ENCODE results near the gene B3GALT4. TPM values are rescaled to one million over a fixed set of nuclear protein-coding genes. Genes with fewer than 3 reads are reported as not detected.

Gene B3GALT4
- total RNA-seq, 1 donor from 2014 or later, result 16.8 TPM

GRCh38 chr6:33297956-33298772, 21.2 kb downstream of the B3GALT4 start:
- peak; percentile 63 for ATAC-seq
- no peaks in the 10 kb centered on the region for H3K27me3 ChIP-seq
- peaks cover 17% of the 10 kb centered on the region for H3K4me1 ChIP-seq
- peak overlapping the region; percentile 97 for H3K27ac ChIP-seq
- intact Hi-C loops (cut with DNase I), result no loop called here
- H3K4me3 ChIP-seq, result peak overlapping the region; percentile 90
- peaks cover 50% of the 10 kb centered on the region for H3K36me3 ChIP-seq
- DNase-seq, result no peak
- no peaks in the 10 kb centered on the region for H3K9me3 ChIP-seq
- TF ChIP-seq CTCF (IDR thresholded peaks at IDR 0.05), result no peak

- Histone ChIP-seq H3K4me1 (peaks cover 17% of the 10 kb centered on the region), H3K36me3 (peaks cover 52% of the 10 kb centered on the region), H3K4me3 (peak within 1 kb of the TSS; percentile 90), H3K27me3 (no peaks in the 10 kb centered on the region), H3K27ac (peak within 1 kb of the TSS; percentile 97), H3K9me3 (no peaks in the 10 kb centered on the region)
- TF ChIP-seq CTCF (IDR thresholded peaks at IDR 0.05), result no peak
- ATAC-seq (peak; percentile 81), DNase-seq (peak; percentile 95)
- intact Hi-C loops (cut with DNase I), result no loop called here
Observed at GRCh38 chr6:33298773-33299236, 21.9 kb downstream of the B3GALT4 start, which contains the start of gene RGL2. Gene RGL2 (minus strand): TSS chr6:33298942. CDS start chr6:33298610, 332 bp downstream.

GRCh38 chr6:33299237-33299944, 22.5 kb downstream of the B3GALT4 start:
- peak; percentile 81 for ATAC-seq

GRCh38 chr6:33301877-33302276, 25.0 kb downstream of the B3GALT4 start:
- DNase-seq (no peak), ATAC-seq (no peak)
- no peak for TF ChIP-seq CTCF (IDR thresholded peaks at IDR 0.05)
- Histone ChIP-seq H3K27me3 (no peaks in the 10 kb centered on the region), H3K36me3 (peaks cover 49% of the 10 kb centered on the region), H3K9me3 (no peaks in the 10 kb centered on the region), H3K4me1 (peaks cover 24% of the 10 kb centered on the region), H3K4me3 (no peak overlapping the region), H3K27ac (no peak overlapping the region)
- intact Hi-C loops (cut with DNase I), result no loop called here

More at GRCh38 chr6:33299237-33299944, 22.5 kb downstream of the B3GALT4 start:
- H3K27ac ChIP-seq, result peak overlapping the region; percentile 97
- no peaks in the 10 kb centered on the region for H3K9me3 ChIP-seq
- H3K36me3 ChIP-seq, result peaks cover 52% of the 10 kb centered on the region
- intact Hi-C loops (cut with DNase I), result no loop called here
- H3K27me3 ChIP-seq, result no peaks in the 10 kb centered on the region
- TF ChIP-seq CTCF (IDR thresholded peaks at IDR 0.05), result peak; percentile 74
- peaks cover 17% of the 10 kb centered on the region for H3K4me1 ChIP-seq
- DNase-seq, result peak; percentile 95
- H3K4me3 ChIP-seq, result peak overlapping the region; percentile 90

GRCh38 chr6:33304216-33304615, 27.3 kb downstream of the B3GALT4 start:
- DNase-seq (no peak), ATAC-seq (no peak)
- H3K9me3 ChIP-seq, result no peaks in the 10 kb centered on the region
- peaks cover 17% of the 10 kb centered on the region for H3K4me1 ChIP-seq
- peaks cover 61% of the 10 kb centered on the region for H3K36me3 ChIP-seq
- intact Hi-C loops (cut with DNase I), result no loop called here
- H3K27ac ChIP-seq, result no peak overlapping the region
- H3K4me3 ChIP-seq, result no peak overlapping the region
- TF ChIP-seq CTCF (IDR thresholded peaks at IDR 0.05), result no peak
- no peaks in the 10 kb centered on the region for H3K27me3 ChIP-seq

Data from upper lobe of right lung (tissue), 1 donor.